Testis (tissue), 2 donors: Measurements from ENCODE around the gene TTC7B.

Experiments used
- POLR2A ChIP-seq: fragments of 450-650 bp; IDR thresholded peaks from one replicate; pipeline ENCODE4 v1.6.1; 2017; ENCODE audit warnings: antibody characterized with exemption, mild to moderate bottlenecking, moderate library complexity
- TF ChIP-seq, protein P1 (sequence below), 3 experiments: fragments of 450-650 bp in 2 of 3; fragments of 200-600 bp in 1 of 3; sonication (generic) in 1 of 3; IDR thresholded peaks; one replicate each; pipeline ENCODE4 v1.5.1; 2016 to 2019; ENCODE audit warnings: antibody characterized with exemption in 3 of 3, mild to moderate bottlenecking in 2 of 3, moderate library complexity in 1 of 3

DNA sequence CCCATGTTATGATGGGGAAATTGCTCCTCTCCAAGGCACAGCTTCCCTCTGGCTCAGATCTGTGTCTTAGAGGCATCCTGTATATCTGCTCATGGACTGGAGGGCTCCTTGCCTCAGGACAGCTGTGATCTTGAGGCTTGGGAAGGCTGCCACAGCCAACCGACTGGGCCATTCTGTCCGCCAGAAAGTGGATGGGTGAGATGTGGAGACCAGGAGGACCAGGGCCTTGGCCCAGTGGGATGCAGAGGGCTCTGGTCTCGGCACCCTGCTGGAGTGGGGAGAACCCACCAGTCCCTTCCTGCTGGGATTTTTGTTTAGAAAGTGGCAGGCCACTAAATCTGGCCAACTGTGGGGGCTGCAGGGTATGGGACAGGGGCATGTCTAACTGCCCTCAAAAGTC is 270.8 kb downstream of the TTC7B start:
- no peak for TF ChIP-seq POLR2A
- TF ChIP-seq, protein P1, sequence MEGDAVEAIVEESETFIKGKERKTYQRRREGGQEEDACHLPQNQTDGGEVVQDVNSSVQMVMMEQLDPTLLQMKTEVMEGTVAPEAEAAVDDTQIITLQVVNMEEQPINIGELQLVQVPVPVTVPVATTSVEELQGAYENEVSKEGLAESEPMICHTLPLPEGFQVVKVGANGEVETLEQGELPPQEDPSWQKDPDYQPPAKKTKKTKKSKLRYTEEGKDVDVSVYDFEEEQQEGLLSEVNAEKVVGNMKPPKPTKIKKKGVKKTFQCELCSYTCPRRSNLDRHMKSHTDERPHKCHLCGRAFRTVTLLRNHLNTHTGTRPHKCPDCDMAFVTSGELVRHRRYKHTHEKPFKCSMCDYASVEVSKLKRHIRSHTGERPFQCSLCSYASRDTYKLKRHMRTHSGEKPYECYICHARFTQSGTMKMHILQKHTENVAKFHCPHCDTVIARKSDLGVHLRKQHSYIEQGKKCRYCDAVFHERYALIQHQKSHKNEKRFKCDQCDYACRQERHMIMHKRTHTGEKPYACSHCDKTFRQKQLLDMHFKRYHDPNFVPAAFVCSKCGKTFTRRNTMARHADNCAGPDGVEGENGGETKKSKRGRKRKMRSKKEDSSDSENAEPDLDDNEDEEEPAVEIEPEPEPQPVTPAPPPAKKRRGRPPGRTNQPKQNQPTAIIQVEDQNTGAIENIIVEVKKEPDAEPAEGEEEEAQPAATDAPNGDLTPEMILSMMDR (IDR thresholded peaks at IDR 0.05): no peak
